Smooth muscle cell (in vitro differentiated cells): Measurements from ENCODE around the gene PLXNC1. TPM values are rescaled to one million over a fixed set of nuclear protein-coding genes. Genes with fewer than 3 reads are reported as not detected.

ENCODE experiments used
- DNase-seq: peaks from one replicate; lab custom pipeline; 2025; ENCODE audit not compliant: unreplicated experiment; lab: John Stamatoyannopoulos, UW
- H2AFZ ChIP-seq: fragments of 200-600 bp; sonication (generic); 2 replicates; pipeline ENCODE4 v1.6.0; 2016; ENCODE audit warnings: antibody characterized with exemption, low read depth, mild to moderate bottlenecking
- H3F3A ChIP-seq: fragments of 200-600 bp; sonication (generic); 2 replicates; pipeline ENCODE4 v1.6.0; 2017; ENCODE audit warnings: antibody characterized with exemption, low read depth
- H3K27ac ChIP-seq: fragments of 200-600 bp; sonication (generic); 2 replicates; pipeline ENCODE4 v1.5.1; 2016; ENCODE audit warnings: low read depth, mild to moderate bottlenecking
- H3K27me3 ChIP-seq: fragments of 200-600 bp; sonication (generic); 2 replicates; pipeline ENCODE4 v1.6.1; 2016; ENCODE audit warnings: low read depth, mild to moderate bottlenecking
- H3K36me3 ChIP-seq: fragments of 200-600 bp; sonication (generic); 2 replicates; pipeline ENCODE4 v1.5.1; 2016; ENCODE audit warnings: low read depth
- H3K4me1 ChIP-seq: fragments of 200-600 bp; sonication (generic); 2 replicates; pipeline ENCODE4 v1.5.1; 2016; ENCODE audit warnings: low read depth
- H3K4me2 ChIP-seq: fragments of 200-600 bp; sonication (generic); 2 replicates; pipeline ENCODE4 v1.6.0; 2016; ENCODE audit warnings: mild to moderate bottlenecking
- H3K4me3 ChIP-seq: fragments of 200-600 bp; sonication (generic); 2 replicates; pipeline ENCODE4 v1.5.1; 2016; ENCODE audit warnings: mild to moderate bottlenecking
- H3K79me2 ChIP-seq: fragments of 200-600 bp; sonication (generic); 2 replicates; pipeline ENCODE4 v1.6.0; 2016; ENCODE audit warnings: low read depth, mild to moderate bottlenecking
- H3K9ac ChIP-seq: fragments of 200-600 bp; sonication (generic); 2 replicates; pipeline ENCODE4 v1.6.0; 2016; ENCODE audit warnings: low read depth
- H3K9me3 ChIP-seq: fragments of 200-600 bp; sonication (generic); replicated peaks from 2 replicates; pipeline ENCODE4 v1.5.1; 2016; ENCODE audit warnings: low read depth
- H4K20me1 ChIP-seq: fragments of 200-600 bp; sonication (generic); 2 replicates; pipeline ENCODE4 v1.6.0; 2016; ENCODE audit warnings: low read depth
- WGBS: methylation state at CpG from one replicate; pipeline ENCODE4 v1.1.7; 2016; ENCODE audit warnings: low lambda C conversion rate; 5-methylcytosine and 5-hydroxymethylcytosine counted together
- polyA plus RNA-seq: library from polyadenylated mRNA; unstranded; fragments of >200 nt; fragmentation: Nextera tagmentation; extraction: Ambion mirVana; gene quantifications from 2 replicates; pipeline ENCODE4 v1.2.1, GENCODE V29; 2016
- total RNA-seq: library from RNA; depleted of rRNA; stranded (reverse); fragments of >200 nt; gene quantifications from 2 replicates; pipeline ENCODE4 v1.2.3, GENCODE V29; 2014
- TF ChIP-seq, protein P1 (sequence below): fragments of 200-600 bp; sonication (generic); IDR thresholded peaks from 2 replicates; pipeline ENCODE4 v1.5.1; 2017; ENCODE audit warnings: borderline replicate concordance, mild to moderate bottlenecking, antibody characterized with exemption; ENCODE audit not compliant: insufficient read depth, poor library complexity, severe bottlenecking

Gene PLXNC1
- total and polyA plus RNA-seq, 2 experiments from 2014 or later: 0.49 to 0.66 TPM

DNA sequence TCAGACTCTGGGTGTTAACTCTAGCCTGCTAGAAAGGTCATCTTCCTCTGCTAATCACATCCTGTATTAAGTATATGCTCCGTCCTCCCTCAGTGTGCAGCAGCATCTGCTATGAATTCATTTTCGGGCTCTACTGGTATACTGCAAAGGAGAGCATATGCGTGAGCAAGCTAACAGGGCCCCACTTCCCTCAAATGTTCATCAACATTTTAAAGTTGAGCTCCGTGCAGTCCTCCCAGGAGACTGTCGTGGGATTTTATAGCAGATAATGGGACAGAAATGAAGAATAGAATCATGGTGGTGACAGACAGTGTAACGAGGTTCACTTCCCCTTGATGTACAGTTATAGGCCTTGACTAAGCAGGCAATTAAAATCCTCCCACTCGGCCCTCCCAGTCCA lies 131.7 kb downstream of the PLXNC1 start:
- H3K9ac ChIP-seq: no peak overlapping the region
- peaks cover 71% of the 10 kb centered on the region for H3K27me3 ChIP-seq
- H3K27ac ChIP-seq: no peak overlapping the region
- H3K4me3 ChIP-seq: no peak overlapping the region
- no peak overlapping the region for H3K4me2 ChIP-seq
- H2AFZ ChIP-seq: no peak overlapping the region
- H3F3A ChIP-seq: no peaks in the 10 kb centered on the region
- no peak for DNase-seq
- H3K4me1 ChIP-seq: no peaks in the 10 kb centered on the region
- 65% methylated on average over 7 of the region's 7 CpGs for WGBS
- no peaks in the 10 kb centered on the region for H4K20me1 ChIP-seq
- no peaks in the 10 kb centered on the region for H3K9me3 ChIP-seq
- no peaks in the 10 kb centered on the region for H3K36me3 ChIP-seq
- no peaks in the 10 kb centered on the region for H3K79me2 ChIP-seq
- TF ChIP-seq, protein P1, sequence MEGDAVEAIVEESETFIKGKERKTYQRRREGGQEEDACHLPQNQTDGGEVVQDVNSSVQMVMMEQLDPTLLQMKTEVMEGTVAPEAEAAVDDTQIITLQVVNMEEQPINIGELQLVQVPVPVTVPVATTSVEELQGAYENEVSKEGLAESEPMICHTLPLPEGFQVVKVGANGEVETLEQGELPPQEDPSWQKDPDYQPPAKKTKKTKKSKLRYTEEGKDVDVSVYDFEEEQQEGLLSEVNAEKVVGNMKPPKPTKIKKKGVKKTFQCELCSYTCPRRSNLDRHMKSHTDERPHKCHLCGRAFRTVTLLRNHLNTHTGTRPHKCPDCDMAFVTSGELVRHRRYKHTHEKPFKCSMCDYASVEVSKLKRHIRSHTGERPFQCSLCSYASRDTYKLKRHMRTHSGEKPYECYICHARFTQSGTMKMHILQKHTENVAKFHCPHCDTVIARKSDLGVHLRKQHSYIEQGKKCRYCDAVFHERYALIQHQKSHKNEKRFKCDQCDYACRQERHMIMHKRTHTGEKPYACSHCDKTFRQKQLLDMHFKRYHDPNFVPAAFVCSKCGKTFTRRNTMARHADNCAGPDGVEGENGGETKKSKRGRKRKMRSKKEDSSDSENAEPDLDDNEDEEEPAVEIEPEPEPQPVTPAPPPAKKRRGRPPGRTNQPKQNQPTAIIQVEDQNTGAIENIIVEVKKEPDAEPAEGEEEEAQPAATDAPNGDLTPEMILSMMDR: no peak

DNA sequence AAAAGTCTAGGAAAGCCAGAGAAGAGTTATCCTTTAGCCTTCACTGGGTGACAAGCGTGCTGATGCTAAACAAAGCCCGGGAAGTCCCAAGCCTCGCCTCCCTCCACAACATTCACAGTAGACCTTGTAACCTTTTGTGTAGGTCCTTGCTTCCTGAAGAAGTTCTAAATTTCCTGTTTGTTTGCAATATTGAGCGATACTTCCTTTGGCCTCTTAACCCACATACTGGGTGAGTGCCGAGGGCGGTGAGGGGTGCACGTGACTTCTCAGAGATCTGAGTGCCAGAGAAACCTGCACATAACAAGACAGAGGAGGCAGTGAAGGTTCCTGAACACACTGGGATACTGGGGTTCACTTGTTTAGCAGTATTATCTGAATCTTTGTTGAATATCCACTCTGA lies 134.3 kb downstream of the PLXNC1 start:
- 96% methylated on average over 7 of the region's 7 CpGs for whole genome bisulfite sequencing

DNA sequence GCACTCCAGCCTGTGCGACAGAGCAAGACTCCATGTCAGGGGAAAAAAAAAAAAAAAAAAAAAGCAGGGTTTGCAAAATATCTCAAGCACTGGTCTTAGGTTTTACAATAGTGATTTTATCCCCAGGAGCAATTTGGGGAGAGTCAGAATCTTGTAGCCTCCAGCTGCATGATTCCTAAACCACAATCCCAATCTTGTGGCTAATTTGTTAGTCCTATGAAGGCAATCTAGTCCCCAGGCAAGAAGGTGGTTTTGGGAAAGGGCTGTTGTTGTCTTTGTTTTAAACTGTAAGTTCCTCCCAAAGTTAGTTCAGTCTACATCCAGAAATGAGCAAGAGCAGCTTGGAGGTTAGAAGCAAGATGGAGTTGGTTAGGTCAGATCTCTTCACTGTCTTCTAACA lies 135.7 kb downstream of the PLXNC1 start:
- H3K9ac ChIP-seq: no peak overlapping the region
- H3K79me2 ChIP-seq: no peaks in the 10 kb centered on the region
- TF ChIP-seq, protein P1: no peak
- no peak overlapping the region for H3K27ac ChIP-seq
- H3F3A ChIP-seq: no peaks in the 10 kb centered on the region
- H3K4me2 ChIP-seq: no peak overlapping the region
- H3K36me3 ChIP-seq: no peaks in the 10 kb centered on the region
- no peaks in the 10 kb centered on the region for H4K20me1 ChIP-seq
- peaks cover 78% of the 10 kb centered on the region for H3K27me3 ChIP-seq
- 100% methylated on average over 1 of the region's 1 CpG for WGBS
- no peak for DNase-seq
- no peak overlapping the region for H3K4me3 ChIP-seq
- peaks cover 9% of the 10 kb centered on the region for H3K4me1 ChIP-seq
- no peak overlapping the region for H2AFZ ChIP-seq
- no peaks in the 10 kb centered on the region for H3K9me3 ChIP-seq

More for the DNA sequence above, 134.3 kb downstream of the PLXNC1 start:
- DNase-seq: no peak
- H3K4me1 ChIP-seq: peaks cover 7% of the 10 kb centered on the region
- no peak overlapping the region for H3K9ac ChIP-seq
- no peaks in the 10 kb centered on the region for H3F3A ChIP-seq
- H3K79me2 ChIP-seq: no peaks in the 10 kb centered on the region
- no peak overlapping the region for H3K4me3 ChIP-seq
- H3K27ac ChIP-seq: no peak overlapping the region
- H3K36me3 ChIP-seq: no peaks in the 10 kb centered on the region
- H3K9me3 ChIP-seq: no peaks in the 10 kb centered on the region
- H3K4me2 ChIP-seq: no peak overlapping the region
- H4K20me1 ChIP-seq: no peaks in the 10 kb centered on the region
- no peak overlapping the region for H2AFZ ChIP-seq
- peaks cover 78% of the 10 kb centered on the region for H3K27me3 ChIP-seq
- TF ChIP-seq, protein P1: no peak

DNA sequence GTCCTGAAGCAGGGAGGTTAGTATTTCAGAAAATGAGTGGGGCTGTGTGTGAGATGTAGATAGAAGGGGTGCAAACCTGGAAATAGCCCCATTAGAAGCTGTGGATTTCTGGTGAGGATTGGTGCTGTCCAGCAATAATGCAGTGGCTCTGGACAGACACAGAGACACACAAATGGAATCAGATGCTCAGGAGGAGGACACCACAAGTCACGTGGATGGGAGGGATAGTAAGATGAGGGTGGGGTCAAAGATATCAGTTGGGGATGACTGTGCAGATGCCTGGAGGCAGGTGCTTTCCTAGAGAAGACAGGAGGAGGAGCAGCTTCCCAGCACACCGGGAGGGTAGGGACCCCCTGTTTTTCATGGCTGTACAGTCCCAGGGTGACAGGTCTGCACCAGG lies 136.5 kb downstream of the PLXNC1 start:
- H3K4me2 ChIP-seq: no peak overlapping the region
- WGBS: 81% methylated on average over 2 of the region's 2 CpGs
- H3K27me3 ChIP-seq: peaks cover 71% of the 10 kb centered on the region
- peaks cover 17% of the 10 kb centered on the region for H3K4me1 ChIP-seq
- H4K20me1 ChIP-seq: no peaks in the 10 kb centered on the region
- H3K9me3 ChIP-seq: no peaks in the 10 kb centered on the region
- TF ChIP-seq, protein P1: no peak
- H2AFZ ChIP-seq: no peak overlapping the region
- no peaks in the 10 kb centered on the region for H3K36me3 ChIP-seq
- H3F3A ChIP-seq: no peaks in the 10 kb centered on the region
- no peak overlapping the region for H3K9ac ChIP-seq
- no peak overlapping the region for H3K4me3 ChIP-seq
- no peak overlapping the region for H3K27ac ChIP-seq
- DNase-seq: no peak
- H3K79me2 ChIP-seq: no peaks in the 10 kb centered on the region
